ENCODE data around the gene FOXJ3. TPM values are rescaled to one million over a fixed set of nuclear protein-coding genes. Genes with fewer than 3 reads are reported as not detected.
A peak's percentile ranks its signal among the peaks of the same experiment; 100 is the strongest.

FOXJ3 gene
- total RNA-seq, 1 donor from 2014 or later, result 15.1 TPM

- no peak for DNase-seq (ENCODE audit: low read depth in 2 of 2)
Observed at GRCh38 chr1:42195841-42196240, 139.2 kb downstream of the FOXJ3 start.

- DNase-seq (ENCODE audit: low read depth in 2 of 2), result no peak
Observed at GRCh38 chr1:42192106-42192505, 142.9 kb downstream of the FOXJ3 start.

- DNase-seq (ENCODE audit: low read depth in 2 of 2), result no peak
Observed at GRCh38 chr1:42191319-42191718, 143.7 kb downstream of the FOXJ3 start.

GRCh38 chr1:42189931-42190853 lies 144.8 kb downstream of the FOXJ3 start:
- no peak for DNase-seq (ENCODE audit: low read depth in 2 of 2)

- peak in 1 of 2 donors; percentile 86 for DNase-seq (ENCODE audit: low read depth in 2 of 2)
Observed at GRCh38 chr1:42186152-42186551, 148.9 kb downstream of the FOXJ3 start.

GRCh38 chr1:42184616-42185015 lies 150.4 kb downstream of the FOXJ3 start:
- peak in 1 of 2 donors; percentile 53 for DNase-seq (ENCODE audit: low read depth in 2 of 2)

GRCh38 chr1:42183957-42184268 lies 151.1 kb downstream of the FOXJ3 start:
- DNase-seq (ENCODE audit: low read depth in 2 of 2), result no peak

GRCh38 chr1:42183210-42183956 lies 151.7 kb downstream of the FOXJ3 start:
- no peak for DNase-seq (ENCODE audit: low read depth in 2 of 2)

GRCh38 chr1:42181687-42182086 lies 153.3 kb downstream of the FOXJ3 start:
- no peak for DNase-seq (ENCODE audit: low read depth in 2 of 2)

GRCh38 chr1:42179900-42180329 lies 155.1 kb downstream of the FOXJ3 start:
- DNase-seq (ENCODE audit: low read depth in 2 of 2), result peak in 1 of 2 donors; percentile 34

GRCh38 chr1:42179275-42179674 lies 155.8 kb downstream of the FOXJ3 start:
- no peak for DNase-seq (ENCODE audit: low read depth in 2 of 2)

- no peak for DNase-seq (ENCODE audit: low read depth in 2 of 2)
Observed at GRCh38 chr1:42178249-42178648, 156.8 kb downstream of the FOXJ3 start.

GRCh38 chr1:42177541-42177981 lies 157.5 kb downstream of the FOXJ3 start:
- peak; percentile 20 to 92 for DNase-seq (ENCODE audit: low read depth in 2 of 2)

- DNase-seq (ENCODE audit: low read depth in 2 of 2), result peak; percentile 51 to 77
Observed at GRCh38 chr1:42176902-42177519, 158.0 kb downstream of the FOXJ3 start.

GRCh38 chr1:42175314-42176054 lies 159.6 kb downstream of the FOXJ3 start:
- DNase-seq (ENCODE audit: low read depth in 2 of 2), result no peak

- no peak for DNase-seq (ENCODE audit: low read depth in 2 of 2)
Observed at GRCh38 chr1:42173961-42174735, 160.9 kb downstream of the FOXJ3 start.

GRCh38 chr1:42173155-42173933 lies 161.7 kb downstream of the FOXJ3 start:
- peak in 1 of 2 donors; percentile 47 for DNase-seq (ENCODE audit: low read depth in 2 of 2)

- DNase-seq (ENCODE audit: low read depth in 2 of 2), result peak; percentile 67 to 85
Observed at GRCh38 chr1:42172381-42173133, 162.5 kb downstream of the FOXJ3 start.

GRCh38 chr1:42171679-42172266 lies 163.3 kb downstream of the FOXJ3 start:
- DNase-seq (ENCODE audit: low read depth in 2 of 2), result no peak
